Right renal pelvis (tissue), 4 donors: ENCODE measurements around the gene ITM2B. TPM values are rescaled to one million over a fixed set of nuclear protein-coding genes. Genes with fewer than 3 reads are reported as not detected.

Source experiments
- DNase-seq, 4 donors: peaks; one replicate each; pipeline ENCODE4 v3.0.0-alpha.2; 2013; ENCODE audit warnings: low read depth in 4 of 4, low spot score in 3 of 4, missing footprints in 1 of 4
- polyA plus RNA-seq, 4 donors: library from polyadenylated mRNA; unstranded; fragments of 120-200 nt; gene quantifications; one replicate each; pipeline ENCODE4 v1.2.1, GENCODE V29; 2013; ENCODE audit not compliant: insufficient read length in 4 of 4

Gene ITM2B
- polyA plus RNA-seq, 4 donors = 1,615 to 2,127 (median 1,986) TPM

DNA sequence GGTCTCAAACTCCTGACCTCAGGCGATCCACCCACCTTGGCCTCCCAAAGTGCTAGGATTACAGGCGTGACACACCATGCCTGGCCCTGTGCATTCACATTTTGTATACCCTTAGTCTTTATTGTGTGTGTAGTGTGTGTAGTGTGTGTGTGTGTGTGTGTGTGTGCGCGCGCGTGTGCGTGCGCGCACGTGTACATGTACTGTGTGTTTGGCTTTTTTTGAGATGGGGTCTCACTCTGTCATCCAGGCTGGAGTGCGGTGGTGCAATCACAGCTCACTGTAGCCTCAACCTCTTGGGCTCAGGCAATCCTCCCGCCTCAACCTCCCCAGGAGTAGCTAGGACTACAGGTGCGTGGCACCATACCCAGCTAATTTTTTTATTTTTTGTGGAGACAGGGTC is 22.1 kb downstream of the ITM2B start:
- no peak for DNase-seq

DNA sequence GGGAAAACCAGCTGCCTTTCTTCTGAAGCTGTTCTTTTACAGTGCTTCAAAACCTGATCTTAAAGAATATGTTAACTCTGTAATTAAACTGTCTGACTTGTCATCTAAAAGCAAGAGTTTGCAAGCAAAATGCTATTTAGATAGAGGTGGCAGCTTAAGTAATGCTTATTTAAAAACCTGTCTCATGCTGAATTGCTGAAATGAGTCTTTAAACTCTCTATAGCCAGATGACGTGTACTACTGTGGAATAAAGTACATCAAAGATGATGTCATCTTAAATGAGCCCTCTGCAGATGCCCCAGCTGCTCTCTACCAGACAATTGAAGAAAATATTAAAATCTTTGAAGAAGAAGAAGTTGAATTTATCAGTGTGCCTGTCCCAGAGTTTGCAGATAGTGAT is 22.9 kb downstream of the ITM2B start:
- DNase-seq = no peak

DNA sequence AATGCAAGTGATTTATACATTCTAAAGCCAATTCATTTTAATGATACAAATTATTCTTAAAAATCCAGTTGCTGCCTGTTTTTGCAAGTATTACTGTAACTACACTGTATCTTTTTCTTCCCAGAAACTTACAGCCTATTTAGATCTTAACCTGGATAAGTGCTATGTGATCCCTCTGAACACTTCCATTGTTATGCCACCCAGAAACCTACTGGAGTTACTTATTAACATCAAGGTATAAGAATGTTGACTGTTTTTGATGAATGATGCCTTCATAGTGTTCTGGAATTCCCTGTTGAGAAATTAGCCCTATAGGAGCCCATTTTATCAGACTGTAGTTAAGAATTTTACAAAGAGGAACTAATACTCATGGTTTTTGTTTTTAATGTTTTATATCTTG is 25.0 kb downstream of the ITM2B start:
- DNase-seq = no peak

GRCh38 chr13:48258430-48258829 is 25.4 kb downstream of the ITM2B start:
- no peak for DNase-seq

DNA sequence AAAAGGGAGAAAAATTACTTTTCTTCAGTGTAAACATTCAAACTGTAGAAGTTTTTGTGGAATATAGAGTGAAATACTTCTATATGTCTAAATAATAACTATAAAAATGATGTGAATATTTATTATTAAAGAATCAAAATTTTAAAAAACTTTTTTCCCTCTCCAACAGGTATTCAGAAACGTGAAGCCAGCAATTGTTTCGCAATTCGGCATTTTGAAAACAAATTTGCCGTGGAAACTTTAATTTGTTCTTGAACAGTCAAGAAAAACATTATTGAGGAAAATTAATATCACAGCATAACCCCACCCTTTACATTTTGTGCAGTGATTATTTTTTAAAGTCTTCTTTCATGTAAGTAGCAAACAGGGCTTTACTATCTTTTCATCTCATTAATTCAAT is 28.0 kb downstream of the ITM2B start:
- no peak for DNase-seq

GRCh38 chr13:48263196-48263595 is 30.2 kb downstream of the ITM2B start:
- DNase-seq = no peak

GRCh38 chr13:48264058-48264457 is 31.1 kb downstream of the ITM2B start:
- DNase-seq = no peak

DNA sequence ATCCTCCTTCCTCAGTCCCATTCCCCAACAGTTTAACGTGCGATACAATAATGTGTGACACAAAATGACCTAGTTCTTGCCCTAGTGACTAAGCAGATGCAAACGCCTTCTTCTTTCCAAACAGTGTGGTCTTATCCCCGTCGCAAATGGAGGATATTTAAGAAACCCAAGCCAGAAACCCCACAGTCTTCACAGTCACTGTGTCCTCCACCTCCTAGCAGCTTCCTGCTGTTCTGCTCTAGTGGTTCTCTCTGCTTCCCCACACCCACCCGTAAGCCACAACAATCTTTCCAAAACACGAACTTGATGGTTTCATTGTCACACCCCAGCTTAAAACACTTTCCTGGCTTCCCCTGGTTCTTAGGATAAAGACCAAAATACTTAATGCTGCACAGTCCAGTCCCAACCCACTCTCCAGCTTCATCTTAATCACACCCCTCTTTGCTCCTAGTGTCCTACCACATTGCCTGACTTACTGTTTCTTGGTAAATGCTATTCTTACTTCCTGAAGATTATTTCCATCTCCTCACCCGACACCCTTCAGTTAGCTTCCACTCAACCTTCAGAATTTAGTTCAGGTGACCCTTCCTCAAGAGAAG is 32.3 kb downstream of the ITM2B start:
- DNase-seq = no peak

DNA sequence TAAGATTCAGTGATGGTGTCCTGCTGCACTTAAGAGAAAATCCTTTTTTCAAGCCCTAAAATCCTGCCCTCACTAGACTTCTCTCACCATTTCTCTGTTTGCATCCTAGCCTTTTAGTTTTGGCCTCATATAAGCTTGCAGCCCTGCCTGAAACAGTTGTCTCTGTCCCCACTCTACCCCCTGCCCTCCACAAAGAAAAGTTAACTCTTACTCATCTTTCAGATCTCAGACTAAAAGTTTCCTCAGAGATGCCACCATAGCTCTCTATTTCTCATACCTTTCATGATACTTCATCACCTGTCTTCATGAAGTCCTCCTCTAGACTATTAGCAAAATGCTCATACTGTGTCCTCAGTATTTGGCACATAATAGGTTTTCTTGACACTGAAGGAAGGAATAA is 33.1 kb downstream of the ITM2B start:
- no peak for DNase-seq

DNA sequence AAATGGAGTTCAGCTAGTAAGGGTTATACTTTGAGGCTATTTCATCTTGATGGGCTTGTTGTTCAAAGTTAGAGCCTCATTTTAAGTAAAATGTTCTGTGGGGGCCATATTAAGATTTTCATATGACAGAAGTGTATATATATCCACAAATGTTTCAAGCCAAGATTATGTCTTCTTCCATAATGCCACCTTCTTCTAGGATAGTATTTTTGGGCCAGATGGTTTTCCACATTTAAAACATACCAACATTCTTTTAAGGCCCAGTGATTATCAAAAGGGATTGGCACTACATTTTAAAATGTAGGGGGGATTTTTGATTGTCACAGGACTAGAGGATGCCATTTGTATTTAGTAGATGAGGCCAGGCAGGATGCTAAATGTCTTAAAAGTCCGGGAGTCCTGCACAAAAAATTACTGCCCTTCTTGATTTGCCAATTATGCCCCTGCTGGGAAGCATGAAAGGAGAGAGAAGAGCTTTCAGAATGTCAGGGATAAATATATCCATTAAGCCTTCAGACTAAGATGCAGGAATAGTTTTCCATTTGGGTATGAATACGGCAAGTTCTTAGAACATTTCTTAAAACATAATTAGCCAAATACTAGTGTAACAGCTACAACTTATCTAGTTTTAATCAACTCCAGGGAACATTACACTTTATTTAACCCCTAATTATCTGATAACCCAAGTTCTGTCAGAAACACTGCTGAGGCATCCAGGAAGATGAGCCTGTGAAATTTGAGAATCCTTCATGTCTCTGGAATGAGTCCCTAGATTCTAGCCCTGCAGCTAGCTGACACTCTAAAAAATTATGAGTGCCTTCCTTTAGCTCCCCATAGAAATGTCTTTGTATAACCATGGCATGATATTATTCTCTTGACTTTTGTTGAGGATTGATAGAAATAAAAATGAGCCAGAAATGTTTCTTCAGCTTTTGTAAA is 34.0 kb downstream of the ITM2B start:
- DNase-seq = no peak

DNA sequence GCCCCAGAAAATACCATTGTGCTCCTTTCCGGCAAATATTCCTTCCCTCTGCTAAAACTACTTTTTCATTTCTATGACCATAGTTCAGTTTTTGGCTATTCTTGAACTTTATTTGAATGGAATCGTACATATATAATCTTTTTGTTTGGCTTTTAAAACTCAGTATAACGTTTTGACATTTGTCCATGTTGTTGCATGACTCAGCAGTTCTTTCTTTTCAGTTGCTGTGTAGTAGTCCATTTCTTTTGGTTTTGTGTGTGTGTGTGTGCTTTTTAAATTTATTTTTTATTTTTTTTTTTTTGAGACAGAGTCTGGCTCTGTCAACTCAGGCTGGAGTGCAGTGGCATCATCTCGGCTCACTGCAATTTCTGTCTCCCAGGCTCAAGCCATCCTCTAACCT is 35.0 kb downstream of the ITM2B start:
- no peak for DNase-seq

GRCh38 chr13:48273346-48273745 is 40.3 kb downstream of the ITM2B start:
- DNase-seq = no peak

DNA sequence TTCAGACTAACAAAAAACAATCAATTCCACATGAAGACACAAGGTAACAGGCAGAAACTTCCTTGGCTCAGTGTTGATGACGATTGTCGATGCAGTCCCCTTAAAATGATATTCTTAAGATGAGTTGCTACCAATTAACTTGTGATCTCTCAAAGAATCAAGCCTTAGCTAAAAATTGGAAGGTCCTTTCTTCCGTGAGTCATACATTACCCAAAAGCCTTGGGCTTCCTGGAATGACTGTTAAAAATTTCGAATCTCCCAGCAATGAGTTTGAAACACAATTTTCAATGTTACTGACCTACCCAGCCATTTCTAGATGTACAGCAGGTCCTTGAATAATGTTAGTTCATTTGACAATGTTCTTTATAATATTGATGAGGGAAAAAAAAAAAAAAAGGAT is 42.5 kb downstream of the ITM2B start:
- DNase-seq = no peak

DNA sequence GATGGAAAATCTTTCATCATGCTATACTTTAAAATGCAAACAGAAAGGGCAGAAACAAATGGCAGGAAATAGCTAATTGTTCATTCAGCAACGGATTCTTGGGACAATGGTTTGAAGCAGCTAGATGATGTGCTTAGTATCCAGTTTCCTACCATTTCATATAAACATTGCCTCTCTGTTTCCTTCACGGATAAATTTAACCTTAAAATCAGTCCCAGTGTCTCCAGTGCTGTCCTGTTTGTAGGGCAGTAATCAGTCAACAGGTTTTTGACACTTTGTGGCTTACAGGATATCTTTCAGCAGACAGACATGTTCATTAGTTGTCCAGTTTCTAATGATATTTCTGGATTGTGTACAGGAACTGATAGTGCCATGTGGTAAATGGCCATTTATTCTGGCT is 45.8 kb downstream of the ITM2B start:
- DNase-seq = no peak

- DNase-seq = no peak
Measured at GRCh38 chr13:48281556-48281955, 48.5 kb downstream of the ITM2B start.

- no peak for DNase-seq
Measured at GRCh38 chr13:48291730-48292129, 58.7 kb downstream of the ITM2B start.

- no peak for DNase-seq
Measured at GRCh38 chr13:48292650-48293049, 59.6 kb downstream of the ITM2B start.

DNA sequence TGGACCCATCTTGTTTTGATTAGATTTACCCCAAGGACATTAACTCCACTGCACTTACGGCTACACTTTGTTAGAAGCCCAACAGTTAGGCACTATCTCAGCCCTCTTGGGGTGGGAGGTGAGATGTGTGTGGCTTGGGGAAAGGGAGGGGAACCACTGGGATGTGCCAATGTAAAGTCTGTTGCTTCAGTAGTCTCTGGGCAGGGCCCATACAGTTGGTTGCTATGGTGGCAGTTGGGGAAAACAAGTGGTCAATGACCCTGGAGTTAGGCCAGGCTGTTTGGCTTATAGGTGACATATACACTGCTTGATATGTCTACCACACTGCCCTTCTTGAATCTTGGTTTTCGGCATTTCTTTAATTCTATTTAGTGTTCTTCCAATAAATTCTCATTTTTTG is 61.6 kb downstream of the ITM2B start:
- DNase-seq = no peak

DNA sequence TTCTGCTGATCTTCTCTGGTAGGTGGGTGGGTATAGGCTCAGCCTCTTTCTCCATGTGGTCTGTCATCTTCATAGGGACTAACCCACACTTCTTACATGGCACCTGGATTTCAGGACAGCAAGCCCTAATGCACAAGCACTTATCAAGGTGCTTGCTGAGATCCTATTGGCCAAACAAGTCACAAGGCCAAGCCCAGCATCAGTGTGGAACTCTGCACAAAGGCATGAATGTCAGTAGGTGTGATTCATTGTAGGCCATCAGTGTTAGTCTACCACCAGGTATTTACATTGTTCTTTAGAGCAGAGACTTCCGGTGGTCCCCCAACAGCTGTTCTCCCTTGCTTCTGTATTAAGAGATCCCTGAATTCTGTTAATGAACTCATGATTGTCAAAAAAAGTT is 62.3 kb downstream of the ITM2B start:
- DNase-seq = no peak

DNA sequence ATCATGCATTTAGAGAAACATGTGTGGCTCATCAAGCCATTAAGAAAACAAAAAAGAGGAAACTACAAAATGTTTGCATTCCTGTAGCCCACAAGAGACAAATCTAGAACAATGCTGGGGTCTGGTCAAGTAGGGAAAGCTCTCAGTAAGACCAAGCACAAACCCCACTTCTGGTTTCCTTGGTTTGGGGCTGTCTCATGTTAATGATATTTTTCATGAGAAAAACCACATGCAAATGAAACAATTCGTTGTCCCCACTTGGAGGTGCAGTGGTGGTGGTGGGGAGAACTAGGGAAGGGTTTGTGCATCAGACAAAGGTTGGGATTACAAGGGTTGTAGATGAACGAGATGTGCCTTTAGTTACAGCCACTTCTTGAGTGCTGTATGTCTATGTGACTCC is 63.5 kb downstream of the ITM2B start:
- DNase-seq = no peak

GRCh38 chr13:48297131-48297786 is 64.3 kb downstream of the ITM2B start:
- DNase-seq = no peak

DNA sequence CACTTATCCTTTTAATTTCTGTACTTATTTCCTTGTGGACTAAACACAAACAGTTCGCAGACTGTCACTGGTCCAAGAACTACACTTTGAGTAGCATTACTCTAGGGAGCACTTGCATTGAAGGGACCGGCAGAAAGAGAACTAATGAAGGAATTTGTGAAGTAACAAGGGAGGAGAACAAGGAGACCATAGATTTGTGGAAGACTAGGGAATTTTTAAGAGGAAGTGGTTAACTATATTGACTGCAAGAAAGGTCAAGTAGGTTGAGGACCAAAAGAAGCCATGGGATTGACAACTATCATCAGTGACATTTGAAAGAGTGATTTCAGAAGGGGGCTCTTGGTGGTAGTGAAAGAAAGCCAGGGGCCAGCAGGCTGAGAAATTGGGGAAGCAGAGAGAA is 66.6 kb downstream of the ITM2B start:
- DNase-seq = no peak
